KOPT-K1 (cell line): ENCODE data around the gene IGFBPL1.
"Not testable (repeated sequence)": the region's sequence is repeated elsewhere in the genome, so short reads cannot be mapped to it uniquely, and the experiment has no call there.

Experiments used
- H3K27ac ChIP-seq: fragments of 200-600 bp; sonication (generic); 2 replicates; pipeline ENCODE4 v1.5.1; 2016; ENCODE audit warnings: antibody characterized with exemption, mild to moderate bottlenecking, low read depth, low read length; ENCODE audit not compliant: poor library complexity, severe bottlenecking
- H3K36me3 ChIP-seq: fragments of 200-600 bp; sonication (generic); 2 replicates; pipeline ENCODE4 v1.5.1; 2017; ENCODE audit warnings: antibody characterized with exemption, mild to moderate bottlenecking, low read length, moderate library complexity; ENCODE audit not compliant: insufficient read depth
- H3K9me3 ChIP-seq: fragments of 200-600 bp; sonication (generic); 2 replicates; pipeline ENCODE4 v1.5.1; 2017; ENCODE audit warnings: antibody characterized with exemption, low read length, mild to moderate bottlenecking; ENCODE audit not compliant: insufficient read depth, poor library complexity, severe bottlenecking

Gene IGFBPL1

DNA sequence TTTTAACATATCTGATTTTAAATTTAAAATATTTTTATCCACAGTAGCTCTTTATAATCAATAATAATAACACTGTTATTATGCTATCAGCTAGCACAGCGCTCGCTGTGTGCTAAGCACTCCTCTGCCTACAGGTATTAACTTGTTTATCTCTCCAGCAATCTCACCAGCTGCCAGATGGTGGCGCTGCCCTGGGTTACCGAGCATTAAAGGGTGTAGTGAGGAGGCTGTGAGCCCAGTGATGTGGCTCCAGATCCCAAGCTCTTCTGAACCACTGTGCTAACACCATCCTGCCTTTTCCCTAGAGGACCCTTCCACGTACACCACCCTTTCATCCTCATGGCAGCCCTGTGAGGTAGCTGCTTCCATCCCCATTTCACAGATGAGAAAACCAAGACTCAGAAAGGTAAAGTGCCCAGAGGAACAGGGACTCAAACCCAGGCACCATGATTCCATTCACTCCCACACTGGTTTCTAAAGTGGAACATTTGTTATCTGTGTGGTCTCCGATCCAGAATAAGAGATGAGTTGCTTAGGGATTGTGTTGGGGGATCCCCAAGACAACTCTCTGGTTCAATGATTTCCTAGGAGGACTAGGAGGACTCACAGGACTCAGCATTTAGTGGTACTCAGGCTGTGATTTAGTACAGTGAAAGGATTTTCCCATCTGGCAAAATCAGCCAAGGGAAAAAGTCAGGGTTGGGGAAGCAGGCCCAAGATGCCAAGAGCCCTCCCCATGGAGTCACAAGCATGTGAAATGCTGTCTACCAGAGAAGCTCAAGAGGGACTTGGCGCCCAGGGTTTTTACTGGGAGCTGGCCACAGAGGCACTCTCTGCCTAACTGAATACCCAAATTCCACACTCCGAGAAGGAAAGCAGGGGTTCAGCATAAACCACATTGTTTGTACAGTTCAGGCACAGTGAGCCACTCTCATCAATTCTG is 7.0 kb downstream of the IGFBPL1 start:
- no peaks in the 10 kb centered on the region for H3K36me3 ChIP-seq
- H3K9me3 ChIP-seq = no peaks in the 10 kb centered on the region
- H3K27ac ChIP-seq = no peak overlapping the region

DNA sequence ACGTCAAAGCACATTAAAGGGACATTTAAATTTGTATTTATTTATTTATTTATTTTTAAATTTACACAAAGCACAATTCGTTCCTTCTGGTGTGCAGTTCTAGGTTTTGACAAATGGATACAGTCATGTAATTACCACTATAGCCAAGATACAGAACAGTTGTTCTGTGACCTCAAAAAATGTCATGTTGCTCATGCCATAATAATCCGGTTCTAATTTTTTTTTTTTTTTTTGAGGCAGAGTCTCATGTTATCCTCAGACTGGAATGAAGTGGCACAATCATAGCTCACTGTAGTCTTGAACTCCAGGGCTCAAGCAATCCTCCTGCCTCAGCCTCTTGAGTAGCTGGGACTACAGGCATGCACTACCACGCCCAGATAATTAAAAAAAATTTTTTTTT is 7.8 kb downstream of the IGFBPL1 start:
- Histone ChIP-seq H3K36me3 (no peaks in the 10 kb centered on the region), H3K27ac (no peak overlapping the region), H3K9me3 (no peaks in the 10 kb centered on the region)

DNA sequence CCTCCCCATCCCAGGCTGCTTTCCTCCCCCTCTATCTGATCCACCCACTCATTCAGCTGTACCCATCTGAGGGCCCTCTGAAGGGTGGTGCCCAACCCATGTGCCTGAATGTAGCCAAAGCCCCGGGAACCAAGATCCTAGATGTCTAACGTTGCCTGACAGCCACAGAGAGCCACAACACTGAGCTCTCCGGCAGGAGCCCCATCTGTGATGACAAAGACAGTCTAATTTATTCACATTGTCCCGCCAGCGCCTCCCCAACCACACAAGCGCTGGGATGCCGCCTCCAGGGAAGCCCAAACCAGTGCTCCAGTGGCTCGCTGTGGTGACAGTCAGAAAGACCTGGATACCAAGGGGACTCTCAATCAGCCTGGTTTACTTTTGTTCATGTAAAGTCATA is 8.4 kb downstream of the IGFBPL1 start:
- Histone ChIP-seq H3K27ac (no peak overlapping the region), H3K36me3 (no peaks in the 10 kb centered on the region), H3K9me3 (no peaks in the 10 kb centered on the region)

DNA sequence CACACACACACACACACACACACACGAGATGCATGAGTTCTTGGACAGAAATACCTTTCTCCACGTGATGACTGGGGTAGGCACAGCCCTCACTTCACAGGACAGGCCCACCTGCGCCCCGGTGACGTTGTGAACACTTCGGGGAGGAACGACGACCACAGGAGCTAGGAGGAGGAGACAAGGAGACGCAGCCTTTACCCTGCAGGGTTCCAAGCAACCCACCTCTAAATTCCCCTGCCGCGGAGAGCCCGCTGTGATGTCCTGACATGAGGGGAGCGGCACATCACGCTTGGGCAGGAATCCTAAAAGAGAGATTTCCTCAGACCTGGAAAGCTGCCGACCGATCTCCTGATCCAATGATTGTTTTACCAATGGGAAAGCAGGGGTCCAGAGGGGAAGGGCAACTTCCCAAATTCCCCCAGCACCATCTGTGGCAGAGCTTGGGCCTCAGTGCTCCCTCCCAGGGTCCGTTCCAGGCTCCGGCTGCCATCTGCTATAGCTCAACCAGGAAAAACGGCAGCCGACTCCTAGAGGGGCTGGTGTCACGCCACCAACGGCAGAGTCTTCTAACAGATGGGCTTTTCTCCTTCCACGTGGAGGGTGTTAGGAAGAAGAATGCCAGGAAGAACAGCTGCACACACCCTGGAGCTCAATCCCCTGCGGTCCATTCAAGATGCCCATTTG is 10.1 kb downstream of the IGFBPL1 start:
- no peaks in the 10 kb centered on the region for H3K9me3 ChIP-seq
- H3K27ac ChIP-seq = no peak overlapping the region
- H3K36me3 ChIP-seq = no peaks in the 10 kb centered on the region

DNA sequence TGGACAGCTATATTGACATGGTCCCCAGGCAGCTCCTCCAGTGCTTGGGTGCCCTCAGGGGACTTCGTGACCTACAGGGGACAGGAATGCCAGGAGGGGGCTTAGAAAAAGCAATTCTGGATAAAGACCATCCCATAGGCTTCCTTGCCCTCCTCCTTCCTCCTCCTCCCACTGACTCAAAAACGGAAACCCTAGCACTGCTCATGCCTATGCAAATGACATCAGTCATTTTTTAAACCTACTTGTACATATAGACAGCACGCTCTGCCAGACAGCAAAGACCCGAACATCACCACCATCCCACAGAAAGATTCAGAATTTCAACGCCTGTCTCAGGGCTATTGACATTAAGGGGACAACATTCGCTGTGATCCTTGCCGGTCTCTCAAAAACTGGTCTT is 11.0 kb downstream of the IGFBPL1 start:
- Histone ChIP-seq H3K36me3 (no peaks in the 10 kb centered on the region), H3K9me3 (no peaks in the 10 kb centered on the region), H3K27ac (no peak overlapping the region)

DNA sequence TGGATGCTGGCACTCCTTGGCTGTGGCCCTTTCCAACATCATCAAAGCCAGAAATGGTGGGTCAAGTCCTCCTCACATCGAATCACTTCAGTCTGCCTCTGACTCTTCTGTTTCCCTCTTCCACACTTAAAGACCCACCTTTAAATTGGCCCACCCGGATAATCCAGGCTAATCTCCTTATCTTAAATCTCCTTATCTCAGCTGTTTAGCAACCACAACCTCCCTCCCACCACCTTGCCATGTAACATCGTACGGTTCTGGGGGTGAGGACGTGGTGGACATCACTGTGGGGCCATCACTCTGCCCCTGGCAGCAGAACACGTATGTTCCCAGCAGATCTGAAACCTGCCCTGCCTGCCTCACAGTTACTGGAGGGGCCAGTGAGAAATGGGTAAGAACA is 11.5 kb downstream of the IGFBPL1 start:
- H3K36me3 ChIP-seq = no peaks in the 10 kb centered on the region

DNA sequence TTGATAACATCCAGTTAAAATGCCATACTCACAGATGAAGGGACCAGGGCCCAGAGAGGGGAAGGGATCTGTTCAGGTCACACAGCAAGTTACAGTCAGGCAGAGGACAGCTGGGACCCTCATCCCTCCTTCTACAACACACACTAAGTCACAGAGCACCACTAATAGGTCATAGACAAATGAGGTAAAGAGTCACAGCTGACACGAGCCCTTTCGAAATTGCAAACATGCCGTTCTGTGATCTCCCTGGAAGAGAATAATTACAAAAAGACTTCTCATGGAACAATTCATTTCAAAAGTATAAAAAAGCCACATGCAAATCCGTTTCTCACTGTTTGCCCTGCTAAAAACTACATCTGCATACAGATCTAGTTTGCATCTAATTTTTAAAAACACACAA is 15.5 kb downstream of the IGFBPL1 start:
- H3K27ac ChIP-seq = no peak overlapping the region
- H3K9me3 ChIP-seq = no peaks in the 10 kb centered on the region
- no peaks in the 10 kb centered on the region for H3K36me3 ChIP-seq

More for the DNA sequence above, 11.5 kb downstream of the IGFBPL1 start:
- no peak overlapping the region for H3K27ac ChIP-seq
- H3K9me3 ChIP-seq = no peaks in the 10 kb centered on the region

DNA sequence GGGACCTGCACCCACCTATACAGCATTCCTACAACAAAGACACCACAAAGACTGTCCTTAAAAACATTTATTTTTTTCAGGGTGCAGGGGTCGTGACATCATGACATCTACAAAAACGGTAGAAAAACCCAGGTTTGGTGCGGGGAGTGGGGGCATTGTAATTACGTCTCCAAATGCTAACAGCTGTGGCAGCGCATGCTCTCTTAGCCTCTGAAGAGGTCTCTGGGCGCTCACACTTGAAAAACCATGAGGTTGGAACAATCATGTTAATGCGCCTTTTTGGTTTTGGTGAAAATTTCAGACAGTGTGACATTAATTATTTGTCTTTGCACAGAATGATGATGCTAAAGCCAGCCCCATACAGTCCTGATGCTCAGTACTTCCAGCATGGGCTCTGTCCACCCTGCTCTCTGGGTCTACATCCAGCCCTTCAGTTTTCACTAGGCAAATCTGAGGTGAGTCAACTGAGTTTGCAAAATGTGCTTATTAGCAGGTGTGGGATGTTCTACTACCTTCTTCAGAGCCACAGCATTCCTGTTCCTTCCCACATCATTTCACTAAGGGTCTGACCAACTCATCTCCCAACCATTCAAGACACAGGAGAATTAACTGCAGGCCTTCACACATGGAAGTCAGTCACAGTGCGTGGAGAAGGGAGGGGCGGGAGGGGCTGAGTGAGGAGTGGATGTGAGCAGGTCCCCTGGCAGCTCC is 17.6 kb downstream of the IGFBPL1 start:
- H3K27ac ChIP-seq = no peak overlapping the region
- no peaks in the 10 kb centered on the region for H3K9me3 ChIP-seq
- no peaks in the 10 kb centered on the region for H3K36me3 ChIP-seq

DNA sequence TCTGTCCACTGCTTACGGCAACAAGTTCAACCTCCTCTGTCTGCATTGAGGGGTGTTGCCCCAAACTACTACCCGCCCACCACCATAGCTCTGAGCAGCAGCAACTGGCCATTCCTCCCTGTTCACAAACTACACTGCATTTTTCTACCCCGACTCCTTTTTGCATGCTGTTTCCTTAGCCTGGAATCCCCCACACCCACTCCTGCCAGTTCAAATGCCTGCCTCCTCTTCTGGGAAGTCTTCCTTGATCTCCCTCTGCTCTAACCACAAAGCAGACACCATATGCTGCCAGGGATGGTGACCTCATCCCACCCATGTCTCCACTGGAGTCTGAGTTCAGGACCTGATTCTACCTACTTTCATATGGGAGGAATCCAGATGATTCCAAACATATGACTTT is 18.5 kb downstream of the IGFBPL1 start:
- no peaks in the 10 kb centered on the region for H3K36me3 ChIP-seq
- no peaks in the 10 kb centered on the region for H3K9me3 ChIP-seq
- H3K27ac ChIP-seq = no peak overlapping the region

DNA sequence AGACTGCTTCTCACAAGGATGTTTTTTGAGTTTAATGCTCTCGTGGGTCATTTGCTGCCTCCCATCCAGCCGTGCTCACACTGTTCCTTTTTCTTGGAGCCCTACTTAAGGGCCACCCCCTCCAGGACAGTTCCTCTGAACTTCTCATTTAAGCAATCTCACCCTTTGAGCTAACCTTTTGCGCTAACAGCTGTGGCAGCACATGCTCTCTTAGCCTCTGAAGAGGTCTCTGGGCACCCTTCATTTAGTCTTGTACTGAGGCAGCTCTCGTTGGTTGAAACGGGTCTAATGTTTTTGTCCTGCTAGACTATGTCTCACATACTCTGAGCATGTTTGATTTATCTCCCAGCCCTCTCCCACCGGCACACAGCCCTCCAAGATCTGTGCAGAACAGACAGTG is 19.9 kb downstream of the IGFBPL1 start:
- no peaks in the 10 kb centered on the region for H3K9me3 ChIP-seq
- H3K27ac ChIP-seq = no peak overlapping the region

DNA sequence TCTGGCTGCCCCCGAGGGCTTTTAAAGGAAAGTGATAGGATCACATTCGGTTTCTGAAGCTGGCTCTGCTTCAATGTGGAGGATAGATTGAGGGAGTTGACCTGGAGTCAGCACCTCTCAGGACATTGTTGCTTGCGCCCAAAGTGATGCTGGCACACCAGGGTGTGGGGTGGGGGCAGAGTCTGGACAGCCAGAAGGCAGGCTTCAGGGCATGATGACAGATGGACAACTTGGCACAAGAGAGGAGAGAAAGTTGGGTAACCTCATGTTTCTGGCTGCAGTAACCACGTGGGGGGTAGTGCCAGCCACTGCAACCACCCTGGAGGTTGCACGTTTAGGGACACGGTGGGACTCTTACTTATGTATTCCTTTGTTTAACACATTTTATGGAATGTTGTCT is 22.3 kb downstream of the IGFBPL1 start:
- no peaks in the 10 kb centered on the region for H3K36me3 ChIP-seq
- H3K27ac ChIP-seq = no peak overlapping the region

More for the DNA sequence above, 19.9 kb downstream of the IGFBPL1 start:
- no peaks in the 10 kb centered on the region for H3K36me3 ChIP-seq

DNA sequence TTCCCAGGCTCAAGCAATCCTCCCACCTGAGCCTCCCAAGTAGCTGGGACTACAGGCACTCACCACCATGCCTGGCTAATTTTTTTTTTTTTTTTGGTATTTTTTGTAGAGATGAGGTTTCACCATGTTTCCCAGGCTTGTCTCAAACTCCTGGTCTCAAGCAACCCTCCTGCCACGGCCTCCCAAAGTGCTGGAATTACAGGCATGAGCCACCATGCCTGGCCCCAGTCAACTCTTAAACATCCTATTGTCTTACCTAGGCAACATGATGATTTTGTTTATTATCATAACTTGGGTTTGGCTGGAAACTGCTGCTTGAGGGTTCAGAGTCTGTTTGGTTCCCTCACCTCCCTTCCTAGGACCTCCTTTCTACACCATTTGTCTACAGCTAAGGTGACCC is 25.1 kb downstream of the IGFBPL1 start:
- H3K36me3 ChIP-seq, H3K27ac ChIP-seq, H3K9me3 ChIP-seq: not testable (repeated sequence)

More for the DNA sequence above, 22.3 kb downstream of the IGFBPL1 start:
- no peaks in the 10 kb centered on the region for H3K9me3 ChIP-seq

DNA sequence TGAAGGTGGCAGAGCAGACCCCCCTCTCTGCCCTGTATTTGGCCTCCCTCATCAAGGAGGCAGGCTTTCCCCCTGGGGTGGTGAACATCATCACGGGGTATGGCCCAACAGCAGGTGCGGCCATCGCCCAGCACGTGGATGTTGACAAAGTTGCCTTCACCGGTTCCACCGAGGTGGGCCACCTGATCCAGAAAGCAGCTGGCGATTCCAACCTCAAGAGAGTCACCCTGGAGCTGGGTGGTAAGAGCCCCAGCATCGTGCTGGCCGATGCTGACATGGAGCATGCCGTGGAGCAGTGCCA is 27.9 kb downstream of the IGFBPL1 start:
- Histone ChIP-seq H3K27ac (no peak overlapping the region), H3K36me3 (no peaks in the 10 kb centered on the region), H3K9me3 (no peaks in the 10 kb centered on the region)

DNA sequence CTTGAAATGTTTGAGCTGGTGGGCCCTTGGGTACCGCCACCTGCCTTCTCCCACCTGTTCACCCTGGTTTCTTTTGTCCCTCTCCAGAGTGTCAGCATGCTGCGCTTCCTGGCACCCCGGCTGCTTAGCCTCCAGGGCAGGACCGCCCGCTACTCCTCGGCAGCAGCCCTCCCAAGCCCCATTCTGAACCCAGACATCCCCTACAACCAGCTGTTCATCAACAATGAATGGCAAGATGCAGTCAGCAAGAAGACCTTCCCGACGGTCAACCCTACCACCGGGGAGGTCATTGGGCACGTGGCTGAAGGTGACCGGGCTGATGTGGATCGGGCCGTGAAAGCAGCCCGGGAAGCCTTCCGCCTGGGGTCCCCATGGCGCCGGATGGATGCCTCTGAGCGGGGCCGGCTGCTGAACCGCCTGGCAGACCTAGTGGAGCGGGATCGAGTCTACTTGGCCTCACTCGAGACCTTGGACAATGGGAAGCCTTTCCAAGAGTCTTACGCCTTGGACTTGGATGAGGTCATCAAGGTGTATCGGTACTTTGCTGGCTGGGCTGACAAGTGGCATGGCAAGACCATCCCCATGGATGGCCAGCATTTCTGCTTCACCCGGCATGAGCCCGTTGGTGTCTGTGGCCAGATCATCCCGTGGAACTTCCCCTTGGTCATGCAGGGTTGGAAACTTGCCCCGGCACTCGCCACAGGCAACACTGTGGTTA is 28.4 kb downstream of the IGFBPL1 start:
- no peaks in the 10 kb centered on the region for H3K9me3 ChIP-seq
- no peaks in the 10 kb centered on the region for H3K36me3 ChIP-seq
- H3K27ac ChIP-seq = no peak overlapping the region

DNA sequence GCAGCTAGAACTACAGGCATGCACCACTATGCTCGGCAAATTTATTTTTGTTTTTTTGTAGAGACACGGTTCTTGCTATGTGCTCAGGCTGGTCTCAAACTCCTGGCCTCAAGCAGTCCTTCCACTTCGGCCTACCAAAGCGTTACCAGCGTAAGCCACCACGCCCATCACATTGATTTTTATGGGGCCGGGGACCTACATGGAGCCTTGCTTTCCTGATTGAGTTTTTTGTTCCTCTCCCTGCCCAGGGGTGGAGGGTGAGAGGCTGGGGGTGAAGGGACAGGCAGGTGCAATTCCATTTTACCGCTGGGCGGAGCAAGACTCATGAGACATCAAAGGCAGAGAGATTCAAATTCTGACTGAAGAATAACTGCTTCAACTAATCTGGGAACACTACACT is 29.8 kb downstream of the IGFBPL1 start:
- H3K36me3 ChIP-seq = no peaks in the 10 kb centered on the region
- no peaks in the 10 kb centered on the region for H3K9me3 ChIP-seq
- no peak overlapping the region for H3K27ac ChIP-seq
